ENCODE results near the gene SLC39A7. TPM values are rescaled to one million over a fixed set of nuclear protein-coding genes. Genes with fewer than 3 reads are reported as not detected.

SLC39A7 gene
- total and polyA plus RNA-seq, 2 of the 13 experiments (the other 11 are each of a cell fraction or from before 2014, with no cell fraction given): 142 to 229 TPM

DNA sequence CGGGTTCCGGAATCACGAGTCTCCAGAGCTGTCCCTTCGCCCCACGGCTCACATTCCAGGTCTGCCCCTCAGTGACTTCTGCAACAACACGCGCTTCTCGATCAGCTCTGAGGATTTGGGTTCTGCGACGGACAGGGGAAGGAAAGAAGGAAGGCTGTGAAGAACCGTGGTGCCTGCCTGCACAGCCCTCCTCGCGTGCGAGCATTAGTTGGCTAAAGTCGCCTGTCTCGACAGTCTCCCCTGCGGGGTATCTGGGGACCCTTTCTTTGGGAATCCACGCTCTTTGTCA lies 47.9 kb downstream of the SLC39A7 start (continued):
- TF ChIP-seq KAT2B (IDR thresholded peaks at IDR 0.05; ENCODE audit: borderline replicate concordance, low read depth, low read length) (no peak), ZNF709 (CRISPR knock-in tag; IDR thresholded peaks at IDR 0.05) (no peak), DR1 (CRISPR knock-in tag; IDR thresholded peaks at IDR 0.05) (no peak), ZNF672 (CRISPR knock-in tag; IDR thresholded peaks at IDR 0.05) (no peak), RARG (CRISPR knock-in tag; IDR thresholded peaks at IDR 0.05; ENCODE audit: low read depth) (no peak; the same call in 1 of the 2 replicates), ZKSCAN8 (CRISPR knock-in tag; IDR thresholded peaks at IDR 0.05; ENCODE audit: borderline replicate concordance) (no peak; the same call in 1 of the 2 replicates), ZNF367 (CRISPR knock-in tag; IDR thresholded peaks at IDR 0.05; ENCODE audit: borderline replicate concordance) (no peak), ZNF780A (CRISPR knock-in tag; IDR thresholded peaks at IDR 0.05) (no peak), KDM6A (CRISPR knock-in tag; IDR thresholded peaks at IDR 0.05; ENCODE audit: low read depth) (no peak), ZSCAN30 (CRISPR knock-in tag; IDR thresholded peaks at IDR 0.05) (no peak), IKZF4 (CRISPR knock-in tag; IDR thresholded peaks at IDR 0.05; ENCODE audit: borderline replicate concordance, low read depth, not compliant biosample characterization) (no peak), TARDBP (CRISPR knock-in tag; IDR thresholded peaks at IDR 0.05) (no peak), ZNF713 (CRISPR knock-in tag; IDR thresholded peaks at IDR 0.05) (no peak)
- TF ChIP-seq, protein P1, sequence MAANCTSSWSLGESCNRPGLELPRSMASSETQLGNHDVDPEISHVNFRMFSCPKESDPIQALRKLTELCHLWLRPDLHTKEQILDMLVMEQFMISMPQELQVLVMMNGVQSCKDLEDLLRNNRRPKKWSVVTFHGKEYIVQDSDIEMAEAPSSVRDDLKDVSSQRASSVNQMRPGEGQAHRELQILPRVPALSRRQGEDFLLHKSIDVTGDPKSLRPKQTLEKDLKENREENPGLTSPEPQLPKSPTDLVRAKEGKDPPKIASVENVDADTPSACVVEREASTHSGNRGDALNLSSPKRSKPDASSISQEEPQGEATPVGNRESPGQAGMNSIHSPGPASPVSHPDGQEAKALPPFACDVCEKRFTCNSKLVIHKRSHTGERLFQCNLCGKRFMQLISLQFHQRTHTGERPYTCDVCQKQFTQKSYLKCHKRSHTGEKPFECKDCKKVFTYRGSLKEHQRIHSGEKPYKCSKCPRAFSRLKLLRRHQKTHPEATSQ (CRISPR knock-in tag; IDR thresholded peaks at IDR 0.05; ENCODE audit: borderline replicate concordance): no peak
- TF ChIP-seq, protein P2, sequence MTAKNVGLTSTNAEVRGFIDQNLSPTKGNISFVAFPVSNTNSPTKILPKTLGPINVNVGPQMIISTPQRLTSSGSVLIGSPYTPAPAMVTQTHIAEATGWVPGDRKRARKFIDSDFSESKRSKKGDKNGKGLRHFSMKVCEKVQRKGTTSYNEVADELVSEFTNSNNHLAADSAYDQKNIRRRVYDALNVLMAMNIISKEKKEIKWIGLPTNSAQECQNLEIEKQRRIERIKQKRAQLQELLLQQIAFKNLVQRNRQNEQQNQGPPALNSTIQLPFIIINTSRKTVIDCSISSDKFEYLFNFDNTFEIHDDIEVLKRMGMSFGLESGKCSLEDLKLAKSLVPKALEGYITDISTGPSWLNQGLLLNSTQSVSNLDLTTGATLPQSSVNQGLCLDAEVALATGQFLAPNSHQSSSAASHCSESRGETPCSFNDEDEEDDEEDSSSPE (CRISPR knock-in tag; IDR thresholded peaks at IDR 0.05): no peak
- TF ChIP-seq, protein P3, sequence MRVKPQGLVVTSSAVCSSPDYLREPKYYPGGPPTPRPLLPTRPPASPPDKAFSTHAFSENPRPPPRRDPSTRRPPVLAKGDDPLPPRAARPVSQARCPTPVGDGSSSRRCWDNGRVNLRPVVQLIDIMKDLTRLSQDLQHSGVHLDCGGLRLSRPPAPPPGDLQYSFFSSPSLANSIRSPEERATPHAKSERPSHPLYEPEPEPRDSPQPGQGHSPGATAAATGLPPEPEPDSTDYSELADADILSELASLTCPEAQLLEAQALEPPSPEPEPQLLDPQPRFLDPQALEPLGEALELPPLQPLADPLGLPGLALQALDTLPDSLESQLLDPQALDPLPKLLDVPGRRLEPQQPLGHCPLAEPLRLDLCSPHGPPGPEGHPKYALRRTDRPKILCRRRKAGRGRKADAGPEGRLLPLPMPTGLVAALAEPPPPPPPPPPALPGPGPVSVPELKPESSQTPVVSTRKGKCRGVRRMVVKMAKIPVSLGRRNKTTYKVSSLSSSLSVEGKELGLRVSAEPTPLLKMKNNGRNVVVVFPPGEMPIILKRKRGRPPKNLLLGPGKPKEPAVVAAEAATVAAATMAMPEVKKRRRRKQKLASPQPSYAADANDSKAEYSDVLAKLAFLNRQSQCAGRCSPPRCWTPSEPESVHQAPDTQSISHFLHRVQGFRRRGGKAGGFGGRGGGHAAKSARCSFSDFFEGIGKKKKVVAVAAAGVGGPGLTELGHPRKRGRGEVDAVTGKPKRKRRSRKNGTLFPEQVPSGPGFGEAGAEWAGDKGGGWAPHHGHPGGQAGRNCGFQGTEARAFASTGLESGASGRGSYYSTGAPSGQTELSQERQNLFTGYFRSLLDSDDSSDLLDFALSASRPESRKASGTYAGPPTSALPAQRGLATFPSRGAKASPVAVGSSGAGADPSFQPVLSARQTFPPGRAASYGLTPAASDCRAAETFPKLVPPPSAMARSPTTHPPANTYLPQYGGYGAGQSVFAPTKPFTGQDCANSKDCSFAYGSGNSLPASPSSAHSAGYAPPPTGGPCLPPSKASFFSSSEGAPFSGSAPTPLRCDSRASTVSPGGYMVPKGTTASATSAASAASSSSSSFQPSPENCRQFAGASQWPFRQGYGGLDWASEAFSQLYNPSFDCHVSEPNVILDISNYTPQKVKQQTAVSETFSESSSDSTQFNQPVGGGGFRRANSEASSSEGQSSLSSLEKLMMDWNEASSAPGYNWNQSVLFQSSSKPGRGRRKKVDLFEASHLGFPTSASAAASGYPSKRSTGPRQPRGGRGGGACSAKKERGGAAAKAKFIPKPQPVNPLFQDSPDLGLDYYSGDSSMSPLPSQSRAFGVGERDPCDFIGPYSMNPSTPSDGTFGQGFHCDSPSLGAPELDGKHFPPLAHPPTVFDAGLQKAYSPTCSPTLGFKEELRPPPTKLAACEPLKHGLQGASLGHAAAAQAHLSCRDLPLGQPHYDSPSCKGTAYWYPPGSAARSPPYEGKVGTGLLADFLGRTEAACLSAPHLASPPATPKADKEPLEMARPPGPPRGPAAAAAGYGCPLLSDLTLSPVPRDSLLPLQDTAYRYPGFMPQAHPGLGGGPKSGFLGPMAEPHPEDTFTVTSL (CRISPR knock-in tag; IDR thresholded peaks at IDR 0.05; ENCODE audit: borderline replicate concordance): no peak
- TF ChIP-seq, protein P4, sequence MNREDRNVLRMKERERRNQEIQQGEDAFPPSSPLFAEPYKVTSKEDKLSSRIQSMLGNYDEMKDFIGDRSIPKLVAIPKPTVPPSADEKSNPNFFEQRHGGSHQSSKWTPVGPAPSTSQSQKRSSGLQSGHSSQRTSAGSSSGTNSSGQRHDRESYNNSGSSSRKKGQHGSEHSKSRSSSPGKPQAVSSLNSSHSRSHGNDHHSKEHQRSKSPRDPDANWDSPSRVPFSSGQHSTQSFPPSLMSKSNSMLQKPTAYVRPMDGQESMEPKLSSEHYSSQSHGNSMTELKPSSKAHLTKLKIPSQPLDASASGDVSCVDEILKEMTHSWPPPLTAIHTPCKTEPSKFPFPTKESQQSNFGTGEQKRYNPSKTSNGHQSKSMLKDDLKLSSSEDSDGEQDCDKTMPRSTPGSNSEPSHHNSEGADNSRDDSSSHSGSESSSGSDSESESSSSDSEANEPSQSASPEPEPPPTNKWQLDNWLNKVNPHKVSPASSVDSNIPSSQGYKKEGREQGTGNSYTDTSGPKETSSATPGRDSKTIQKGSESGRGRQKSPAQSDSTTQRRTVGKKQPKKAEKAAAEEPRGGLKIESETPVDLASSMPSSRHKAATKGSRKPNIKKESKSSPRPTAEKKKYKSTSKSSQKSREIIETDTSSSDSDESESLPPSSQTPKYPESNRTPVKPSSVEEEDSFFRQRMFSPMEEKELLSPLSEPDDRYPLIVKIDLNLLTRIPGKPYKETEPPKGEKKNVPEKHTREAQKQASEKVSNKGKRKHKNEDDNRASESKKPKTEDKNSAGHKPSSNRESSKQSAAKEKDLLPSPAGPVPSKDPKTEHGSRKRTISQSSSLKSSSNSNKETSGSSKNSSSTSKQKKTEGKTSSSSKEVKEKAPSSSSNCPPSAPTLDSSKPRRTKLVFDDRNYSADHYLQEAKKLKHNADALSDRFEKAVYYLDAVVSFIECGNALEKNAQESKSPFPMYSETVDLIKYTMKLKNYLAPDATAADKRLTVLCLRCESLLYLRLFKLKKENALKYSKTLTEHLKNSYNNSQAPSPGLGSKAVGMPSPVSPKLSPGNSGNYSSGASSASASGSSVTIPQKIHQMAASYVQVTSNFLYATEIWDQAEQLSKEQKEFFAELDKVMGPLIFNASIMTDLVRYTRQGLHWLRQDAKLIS (CRISPR knock-in tag; IDR thresholded peaks at IDR 0.05): no peak
